Hepatocyte (in vitro differentiated cells): ENCODE results near the gene EIF3A. TPM values are rescaled to one million over a fixed set of nuclear protein-coding genes. Genes with fewer than 3 reads are reported as not detected.
"Not testable (repeated sequence)": the region's sequence is repeated elsewhere in the genome, so short reads cannot be mapped to it uniquely, and the experiment has no call there.

Experiments
- DNase-seq: peaks from one replicate; pipeline ENCODE4 v3.0.0-alpha.2; 2016; ENCODE audit warnings: low spot score
- H2AFZ ChIP-seq: fragments of 200-600 bp; sonication (generic); 2 replicates; pipeline ENCODE4 v1.6.0; 2016; ENCODE audit warnings: antibody characterized with exemption, mild to moderate bottlenecking
- H3K27ac ChIP-seq: fragments of 200-600 bp; sonication (generic); 2 replicates; pipeline ENCODE4 v1.5.1; 2016; ENCODE audit warnings: mild to moderate bottlenecking
- H3K27me3 ChIP-seq: fragments of 200-600 bp; sonication (generic); 2 replicates; pipeline ENCODE4 v1.6.1; 2016
- H3K36me3 ChIP-seq: fragments of 200-600 bp; sonication (generic); replicated peaks from 2 replicates; pipeline ENCODE4 v1.5.1; 2016; ENCODE audit warnings: low read depth; ENCODE audit not compliant: insufficient read depth
- H3K4me1 ChIP-seq: fragments of 200-600 bp; sonication (generic); 2 replicates; pipeline ENCODE4 v1.5.1; 2016; ENCODE audit warnings: mild to moderate bottlenecking, moderate library complexity; ENCODE audit not compliant: insufficient read depth
- H3K4me2 ChIP-seq: fragments of 200-600 bp; sonication (generic); 2 replicates; pipeline ENCODE4 v1.6.0; 2016
- H3K4me3 ChIP-seq: fragments of 200-600 bp; sonication (generic); 2 replicates; pipeline ENCODE4 v1.5.1; 2016; ENCODE audit warnings: mild to moderate bottlenecking
- H3K79me2 ChIP-seq: fragments of 200-600 bp; sonication (generic); 2 replicates; pipeline ENCODE4 v1.6.0; 2017; ENCODE audit warnings: mild to moderate bottlenecking
- H3K9me2 ChIP-seq: fragments of 200-600 bp; sonication (generic); replicated peaks from 2 replicates; pipeline ENCODE4 v1.6.0; 2017; ENCODE audit warnings: mild to moderate bottlenecking; ENCODE audit not compliant: insufficient read depth
- H3K9me3 ChIP-seq: fragments of 200-600 bp; sonication (generic); 2 replicates; pipeline ENCODE4 v1.5.1; 2016; ENCODE audit warnings: low read depth, mild to moderate bottlenecking
- H4K20me1 ChIP-seq: fragments of 200-600 bp; sonication (generic); 2 replicates; pipeline ENCODE4 v1.6.0; 2016; ENCODE audit warnings: mild to moderate bottlenecking; ENCODE audit not compliant: insufficient read depth, poor library complexity, severe bottlenecking
- CTCF ChIP-seq: fragments of 200-600 bp; sonication (generic); IDR thresholded peaks from 2 replicates; pipeline ENCODE4 v1.5.1; 2016; ENCODE audit warnings: antibody characterized with exemption, mild to moderate bottlenecking; ENCODE audit not compliant: poor library complexity
- EZH2 ChIP-seq: fragments of 200-600 bp; sonication (generic); IDR thresholded peaks from 2 replicates; pipeline ENCODE4 v1.6.1; 2016; ENCODE audit warnings: antibody characterized with exemption, mild to moderate bottlenecking, borderline replicate concordance
- EZH2phosphoT487 ChIP-seq: fragments of 200-600 bp; sonication (generic); IDR thresholded peaks from one replicate; pipeline ENCODE4 v1.6.1; 2018; ENCODE audit warnings: antibody characterized with exemption, mild to moderate bottlenecking, low read depth, moderate library complexity; ENCODE audit not compliant: unreplicated experiment, severe bottlenecking
- WGBS: methylation state at CpG from one replicate; pipeline ENCODE4 v1.1.6; 2016; ENCODE audit warnings: low lambda C conversion rate; ENCODE audit errors: missing lambda C conversion rate; 5-methylcytosine and 5-hydroxymethylcytosine counted together
- polyA plus RNA-seq: library from polyadenylated mRNA; unstranded; fragments of >200 nt; fragmentation: Nextera tagmentation; extraction: Ambion mirVana; gene quantifications from 2 replicates; pipeline ENCODE4 v1.2.1, GENCODE V29; 2016
- total RNA-seq: library from RNA; depleted of rRNA; stranded (reverse); fragments of >200 nt; gene quantifications from 2 replicates; pipeline ENCODE4 v1.2.3, GENCODE V29; 2014

The EIF3A gene
- total and polyA plus RNA-seq, 2 experiments from 2014 or later = 56.6 to 93.7 TPM

- peaks cover 8% of the 10 kb centered on the region for H3K4me1 ChIP-seq
- H3K4me3 ChIP-seq = no peak overlapping the region
- WGBS = 97% methylated on average over 3 of the region's 3 CpGs
- no peak overlapping the region for H3K4me2 ChIP-seq
- TF ChIP-seq EZH2phosphoT487 (no peak), EZH2 (no peak), CTCF (no peak)
- no peaks in the 10 kb centered on the region for H3K27me3 ChIP-seq
- no peak overlapping the region for H3K27ac ChIP-seq
- no peak overlapping the region for H2AFZ ChIP-seq
- H3K9me3 ChIP-seq = no peaks in the 10 kb centered on the region
- H3K9me2 ChIP-seq = no peaks in the 10 kb centered on the region
- no peaks in the 10 kb centered on the region for H4K20me1 ChIP-seq
- H3K36me3 ChIP-seq = no peaks in the 10 kb centered on the region
- DNase-seq = no peak
- no peaks in the 10 kb centered on the region for H3K79me2 ChIP-seq
Measured at GRCh38 chr10:119098576-119098975, 18.0 kb upstream of the EIF3A start.

GRCh38 chr10:119096641-119097415 lies 16.2 kb upstream of the EIF3A start:
- not testable (repeated sequence) for H3K4me3 ChIP-seq, H3K79me2 ChIP-seq, H2AFZ ChIP-seq, H4K20me1 ChIP-seq, H3K9me2 ChIP-seq, H3K4me1 ChIP-seq, H3K27ac ChIP-seq, DNase-seq, H3K36me3 ChIP-seq, H3K4me2 ChIP-seq, H3K27me3 ChIP-seq, H3K9me3 ChIP-seq
- 96% methylated on average over 12 of the region's 12 CpGs for WGBS

GRCh38 chr10:119095640-119096039 lies 15.0 kb upstream of the EIF3A start:
- no peaks in the 10 kb centered on the region for H3K9me2 ChIP-seq
- H3K4me2 ChIP-seq = no peak overlapping the region
- no peaks in the 10 kb centered on the region for H3K36me3 ChIP-seq
- H3K79me2 ChIP-seq = no peaks in the 10 kb centered on the region
- no peak for DNase-seq
- no peaks in the 10 kb centered on the region for H3K27me3 ChIP-seq
- peaks cover 6% of the 10 kb centered on the region for H3K4me1 ChIP-seq
- H3K27ac ChIP-seq = no peak overlapping the region
- no peak for TF ChIP-seq CTCF
- TF ChIP-seq EZH2phosphoT487 = no peak
- TF ChIP-seq EZH2 = no peak
- no peak overlapping the region for H3K4me3 ChIP-seq
- no peaks in the 10 kb centered on the region for H3K9me3 ChIP-seq
- WGBS = 99% methylated on average over 4 of the region's 4 CpGs
- no peak overlapping the region for H2AFZ ChIP-seq
- no peaks in the 10 kb centered on the region for H4K20me1 ChIP-seq

GRCh38 chr10:119090968-119091367 lies 10.4 kb upstream of the EIF3A start:
- TF ChIP-seq CTCF = no peak
- no peak for TF ChIP-seq EZH2
- TF ChIP-seq EZH2phosphoT487 = no peak

More at GRCh38 chr10:119090968-119091367, 10.4 kb upstream of the EIF3A start:
- Histone ChIP-seq H3K4me1 (no peaks in the 10 kb centered on the region), H3K27ac (no peak overlapping the region), H3K4me3 (no peak overlapping the region), H3K36me3 (no peaks in the 10 kb centered on the region), H3K79me2 (no peaks in the 10 kb centered on the region), H3K27me3 (no peaks in the 10 kb centered on the region), H2AFZ (no peak overlapping the region), H3K9me2 (no peaks in the 10 kb centered on the region), H3K9me3 (no peaks in the 10 kb centered on the region), H3K4me2 (no peak overlapping the region), H4K20me1 (no peaks in the 10 kb centered on the region)
- 73% methylated on average over 5 of the region's 5 CpGs for WGBS
- DNase-seq = no peak
